ENCODE data around the gene GPT2.

Gene GPT2

GRCh38 chr16:46973207-46973995 is 89.2 kb downstream of the GPT2 start, which contains the start of gene DNAJA2:
Gene DNAJA2, minus strand, starts transcription at chr16:46973674. Its CDS starts 102 bp downstream, at chr16:46973572.
- DNase-seq = peak; percentile 89

GRCh38 chr16:46973996-46974324 is 89.8 kb downstream of the GPT2 start:
- no peak for DNase-seq

DNA sequence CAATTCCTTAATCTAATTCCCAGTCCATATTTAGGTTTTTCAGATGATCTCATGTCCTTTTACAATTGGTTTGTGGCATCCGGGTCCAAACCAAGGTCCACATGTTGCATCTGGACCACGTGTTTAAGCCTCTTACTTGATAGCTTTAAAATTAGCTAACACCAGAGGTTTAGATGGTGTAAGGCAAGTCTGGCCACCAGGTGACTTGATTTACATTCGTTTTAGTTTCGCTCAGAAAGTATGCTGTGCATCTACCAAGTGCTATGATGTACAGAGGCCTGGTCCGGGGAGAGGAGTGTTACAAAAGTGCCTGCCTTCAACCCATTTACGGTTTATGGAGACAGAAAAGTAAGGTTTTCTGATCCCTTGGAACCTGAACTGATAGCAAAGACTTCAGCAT is 90.2 kb downstream of the GPT2 start:
- DNase-seq = no peak

- DNase-seq = no peak
These were observed 91.0 kb downstream of the GPT2 start for GRCh38 chr16:46975165-46975564.

- no peak for DNase-seq
These were observed 91.8 kb downstream of the GPT2 start for GRCh38 chr16:46975908-46976470.

GRCh38 chr16:46976550-46976949 is 92.4 kb downstream of the GPT2 start:
- DNase-seq = no peak

Data from activated T-cell treated with anti-CD3 and anti-CD28 coated beads for 4 hours (primary cell).